ENCODE measurements around the gene COX8C.

GRCh38 chr14:93317875-93318807 is 28.8 kb upstream of the COX8C start:
- TF ChIP-seq CTCF (IDR thresholded peaks at IDR 0.05; ENCODE audit: low read length) (no peak), EZH2 (IDR thresholded peaks at IDR 0.05; ENCODE audit: borderline replicate concordance, low read length) (no peak)

Data from OCI-LY1 (cell line).